Natural killer cell (primary cell): ENCODE measurements around the gene INS. TPM values are rescaled to one million over a fixed set of nuclear protein-coding genes. Genes with fewer than 3 reads are reported as not detected.

Source experiments
- ATAC-seq, 3 donors: fragments of 150-1000 bp in 2 of 3; fragments of 200-7000 bp in 1 of 3; cut with Tn5 transposase; 1 replicate in 1 of 3; 2 replicates in 2 of 3; pipeline ENCODE4 v1.10.0; 2021; ENCODE audit warnings: mild to moderate bottlenecking in 2 of 3, moderate library complexity in 2 of 3
- DNase-seq, 2 donors: peaks; one replicate each; pipeline versions ENCODE4 v3.0.0 to v3.0.0-alpha.2; 2013 to 2021; ENCODE audit warnings: mixed read lengths in 1 of 2
- H3K27ac ChIP-seq: one replicate; pipeline ENCODE4 v1.5.1; 2013; ENCODE audit warnings: mild to moderate bottlenecking, low read length
- H3K27me3 ChIP-seq: one replicate; pipeline ENCODE4 v1.6.1; 2013; ENCODE audit warnings: low read length; ENCODE audit not compliant: control insufficient read depth, insufficient read depth
- H3K36me3 ChIP-seq: one replicate; pipeline ENCODE4 v1.6.1; 2013; ENCODE audit warnings: low read length; ENCODE audit not compliant: control insufficient read depth, insufficient read depth
- H3K4me1 ChIP-seq: one replicate; pipeline ENCODE4 v1.6.1; 2013; ENCODE audit warnings: low read length; ENCODE audit not compliant: control insufficient read depth, insufficient read depth
- H3K4me3 ChIP-seq: one replicate; pipeline ENCODE4 v1.5.1; 2013; ENCODE audit warnings: low read length
- H3K9me3 ChIP-seq: one replicate; pipeline ENCODE4 v1.6.1; 2013; ENCODE audit warnings: low read length; ENCODE audit not compliant: control insufficient read depth, insufficient read depth
- H3K27ac Mint-ChIP-seq, 2 donors: one replicate each; pipeline ENCODE4 v1.8.0; 2022; ENCODE audit warnings: mild to moderate bottlenecking in 2 of 2, mixed read lengths in 2 of 2, moderate library complexity in 1 of 2
- H3K27me3 Mint-ChIP-seq, 2 donors: one replicate each; pipeline ENCODE4 v1.8.0; 2022; ENCODE audit warnings: low read depth in 2 of 2, mixed read lengths in 2 of 2
- H3K36me3 Mint-ChIP-seq: one replicate; pipeline ENCODE4 v1.8.0; 2022; ENCODE audit warnings: mixed read lengths
- H3K4me1 Mint-ChIP-seq, 2 donors: one replicate each; pipeline ENCODE4 v1.8.0; 2022; ENCODE audit warnings: mixed read lengths in 2 of 2
- H3K4me3 Mint-ChIP-seq: one replicate; pipeline ENCODE4 v1.8.0; 2022; ENCODE audit warnings: mild to moderate bottlenecking, moderate library complexity, mixed read lengths
- H3K9me3 Mint-ChIP-seq, 2 donors: one replicate each; pipeline ENCODE4 v1.8.0; 2022; ENCODE audit warnings: mixed read lengths in 2 of 2
- CTCF ChIP-seq: fragments of 200-600 bp; IDR thresholded peaks from one replicate; pipeline ENCODE4 v1.8.0; 2022; ENCODE audit warnings: antibody characterized with exemption
- WGBS: methylation state at CpG from one replicate; pipeline ENCODE4 v1.1.7; 2013; ENCODE audit warnings: missing lambda C conversion rate; ENCODE audit not compliant: insufficient coverage; 5-methylcytosine and 5-hydroxymethylcytosine counted together
- intact Hi-C: fragments of 100-400 bp; cut with micrococcal nuclease; formaldehyde crosslinking; loops from one replicate; pipeline ENCODE4 v1.14.2; 2022
- total RNA-seq, 4 donors: library from RNA; stranded (reverse); fragments of 120-200 nt in 1 of 4; gene quantifications; one replicate each; pipeline versions ENCODE4 v1.2.3 to v1.2.4, GENCODE V29; 2013 to 2022

Gene INS
- total RNA-seq, 3 donors from 2014 or later (not counting 1 experiment from before 2014, with no cell fraction given): not detected

DNA sequence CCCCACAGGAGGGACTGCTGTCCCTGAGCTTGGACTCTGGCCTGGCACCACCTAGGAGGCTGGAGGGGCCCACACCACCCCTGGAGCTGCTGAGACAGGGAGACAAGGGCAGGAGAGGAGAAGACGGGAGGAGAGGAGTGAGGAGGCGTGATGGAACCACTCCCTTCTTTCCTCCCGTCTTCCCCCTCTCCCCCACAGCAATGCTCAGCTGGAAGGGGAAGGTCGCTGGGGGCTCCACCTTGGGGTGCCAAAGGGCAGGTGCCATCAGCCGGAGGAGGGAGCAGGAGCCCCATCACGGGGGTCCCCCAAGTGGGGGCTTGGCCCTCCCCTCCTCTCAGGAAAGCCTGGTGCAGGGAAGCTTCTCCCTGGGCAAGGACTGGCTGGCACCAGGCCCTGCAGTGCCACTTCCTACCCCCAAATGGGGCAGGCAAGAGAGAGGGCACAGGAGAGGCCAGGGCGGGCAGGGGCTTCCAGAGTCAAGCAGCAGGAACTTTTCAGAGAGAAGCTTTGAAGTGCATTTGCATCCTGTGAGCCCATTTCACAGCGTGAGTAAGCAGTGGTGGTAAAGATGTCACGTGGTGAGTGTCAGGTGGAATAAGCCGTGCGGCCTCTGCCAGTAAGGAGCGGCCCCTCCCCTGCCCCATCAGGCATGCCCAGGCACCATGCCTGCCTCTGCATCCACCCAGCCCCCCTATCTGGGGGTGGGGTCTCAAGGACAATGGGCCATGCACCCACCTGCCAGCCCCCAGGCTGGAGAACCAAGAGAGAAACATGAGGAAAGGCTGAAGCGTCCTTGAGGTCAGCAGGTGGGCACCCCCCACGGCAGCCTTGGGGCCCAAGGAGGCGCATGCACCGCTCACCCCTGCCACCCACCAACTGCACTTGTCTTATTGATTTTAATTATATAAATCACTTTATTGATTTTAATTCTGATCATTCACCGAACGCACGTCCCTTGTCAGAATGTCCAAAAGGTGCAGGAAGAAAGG, 26.7 kb downstream of the INS start:
- Mint-ChIP-seq H3K27ac (no peak overlapping the region), H3K4me1 (peaks cover 0 to 11% of the 10 kb centered on the region in 2 donors), H3K36me3 (no peaks in the 10 kb centered on the region), H3K9me3 (no peaks in the 10 kb centered on the region), H3K27me3 (peaks cover 26 to 49% of the 10 kb centered on the region in 2 donors), H3K4me3 (no peak overlapping the region)
- ATAC-seq (no peak), DNase-seq (no peak)
- H3K4me1 ChIP-seq: peaks cover 13% of the 10 kb centered on the region
- no peaks in the 10 kb centered on the region for H3K9me3 ChIP-seq
- H3K27ac ChIP-seq: no peak overlapping the region
- H3K4me3 ChIP-seq: no peak overlapping the region
- intact Hi-C loops: no loop called here
- H3K36me3 ChIP-seq: peaks cover 6% of the 10 kb centered on the region
- 76% methylated on average over 17 of the region's 19 CpGs for WGBS
- H3K27me3 ChIP-seq: peaks cover 11% of the 10 kb centered on the region
- TF ChIP-seq CTCF: no peak

DNA sequence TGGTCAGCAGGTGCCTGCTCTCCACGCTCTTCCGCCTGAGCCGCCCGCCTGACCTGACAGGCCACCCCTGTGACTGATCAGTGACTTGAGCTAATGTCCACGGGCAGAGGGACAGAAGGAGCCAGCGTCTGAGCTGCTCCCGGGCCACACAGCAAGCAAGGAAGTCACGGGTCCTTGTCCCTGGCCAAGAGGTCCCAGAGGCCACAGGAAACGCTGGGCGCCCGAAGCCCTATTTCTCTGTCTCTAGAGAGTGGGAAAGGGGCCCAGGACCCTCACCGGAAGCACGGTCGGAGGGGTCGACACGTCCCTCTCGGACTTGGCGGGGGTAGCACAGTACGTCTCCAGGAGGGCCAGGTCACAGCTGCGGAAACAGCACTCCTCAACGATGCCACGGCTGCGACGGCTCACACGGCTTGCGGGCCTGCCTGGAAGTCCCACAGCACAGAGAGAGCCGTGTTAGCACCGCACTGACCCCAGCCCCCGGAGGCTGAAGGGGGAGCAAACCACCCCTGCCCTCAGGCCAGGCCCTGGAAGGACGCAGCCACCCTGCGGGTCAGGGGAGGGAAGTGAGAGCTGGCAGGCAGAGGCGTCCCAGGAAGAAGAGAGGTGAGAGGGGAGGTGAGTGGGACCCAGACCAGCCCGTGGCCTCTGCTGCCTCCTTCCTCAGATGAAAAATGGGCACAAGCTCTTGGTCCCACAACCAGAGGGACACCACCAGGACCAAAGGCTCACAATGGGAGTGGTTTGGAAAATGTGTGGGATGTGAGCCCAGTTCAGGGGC, 27.6 kb downstream of the INS start:
- peaks cover 0 to 9% of the 10 kb centered on the region in 2 donors for H3K4me1 Mint-ChIP-seq
- WGBS: 59% methylated on average over 33 of the region's 33 CpGs
- ATAC-seq: no peak
- Histone ChIP-seq H3K27me3 (peaks cover 11% of the 10 kb centered on the region), H3K4me3 (no peak overlapping the region), H3K4me1 (peaks cover 11% of the 10 kb centered on the region), H3K9me3 (no peaks in the 10 kb centered on the region), H3K36me3 (peaks cover 9% of the 10 kb centered on the region), H3K27ac (no peak overlapping the region)
- TF ChIP-seq CTCF: no peak
- peaks cover 26 to 52% of the 10 kb centered on the region in 2 donors for H3K27me3 Mint-ChIP-seq
- H3K9me3 Mint-ChIP-seq: no peaks in the 10 kb centered on the region
- intact Hi-C loops: no loop called here
- no peaks in the 10 kb centered on the region for H3K36me3 Mint-ChIP-seq
- H3K27ac Mint-ChIP-seq: no peak overlapping the region
- no peak for DNase-seq
- no peak overlapping the region for H3K4me3 Mint-ChIP-seq

DNA sequence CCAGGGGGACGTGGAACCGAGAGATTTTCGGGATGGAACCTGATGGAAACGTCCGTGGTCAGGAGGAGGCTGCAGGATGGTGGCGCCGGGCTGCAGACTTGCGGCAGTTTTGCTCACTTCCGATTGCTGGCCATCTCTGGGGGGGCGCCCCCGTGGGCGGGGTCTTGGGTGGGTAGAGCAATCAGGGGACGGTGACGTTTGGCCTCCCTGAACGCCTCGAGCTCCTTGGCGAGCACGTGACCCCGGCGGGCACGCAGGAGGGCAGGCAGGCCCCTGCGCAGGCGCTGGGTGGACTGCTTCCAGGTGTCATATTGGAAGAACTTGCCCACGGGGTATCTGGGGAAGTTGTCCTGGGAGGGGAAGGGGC, 28.2 kb downstream of the INS start:
- H3K4me3 Mint-ChIP-seq: no peak overlapping the region
- DNase-seq (no peak), ATAC-seq (no peak)
- WGBS: 49% methylated on average over 24 of the region's 24 CpGs
- H3K27me3 Mint-ChIP-seq: peaks cover 26 to 48% of the 10 kb centered on the region in 2 donors
- no peak overlapping the region for H3K27ac Mint-ChIP-seq
- peaks cover 10% of the 10 kb centered on the region for H3K27me3 ChIP-seq
- no peaks in the 10 kb centered on the region for H3K9me3 ChIP-seq
- no peak for TF ChIP-seq CTCF
- no peaks in the 10 kb centered on the region for H3K9me3 Mint-ChIP-seq
- no peak overlapping the region for H3K4me3 ChIP-seq
- peaks cover 7% of the 10 kb centered on the region for H3K4me1 ChIP-seq
- no peak overlapping the region for H3K27ac ChIP-seq
- H3K4me1 Mint-ChIP-seq: peaks cover 0 to 6% of the 10 kb centered on the region in 2 donors
- peaks cover 9% of the 10 kb centered on the region for H3K36me3 ChIP-seq
- intact Hi-C loops: no loop called here
- H3K36me3 Mint-ChIP-seq: no peaks in the 10 kb centered on the region
